Esophagus squamous epithelium (tissue), 5 donors: ENCODE data around the gene NECTIN2. TPM values are rescaled to one million over a fixed set of nuclear protein-coding genes. Genes with fewer than 3 reads are reported as not detected.
A peak's percentile ranks its signal among the peaks of the same experiment; 100 is the strongest.

Experiments
- DNase-seq: peaks from one replicate; lab custom pipeline; 2025; lab: John Stamatoyannopoulos, UW
- H3K27ac ChIP-seq, 4 donors: fragments of 200-600 bp; sonication (generic); one replicate each; pipeline ENCODE4 v1.5.1; 2016 to 2019; ENCODE audit warnings: mild to moderate bottlenecking in 1 of 4
- H3K27me3 ChIP-seq, 4 donors: fragments of 200-600 bp; sonication (generic); 1 replicate in 3 of 4; 2 replicates in 1 of 4; pipeline versions ENCODE4 v1.5.1 to v1.6.0; 2017 to 2021; ENCODE audit warnings: antibody characterized with exemption in 1 of 4
- H3K36me3 ChIP-seq, 3 donors: fragments of 200-600 bp; sonication (generic); one replicate each; pipeline ENCODE4 v1.5.1; 2016 to 2019
- H3K4me1 ChIP-seq, 3 donors: fragments of 200-600 bp; sonication (generic); one replicate each; pipeline ENCODE4 v1.5.1; 2017 to 2019
- H3K4me3 ChIP-seq, 4 donors: fragments of 200-600 bp; sonication (generic); 1 replicate in 3 of 4; 2 replicates in 1 of 4; pipeline ENCODE4 v1.5.1; 2016 to 2019; ENCODE audit warnings: mild to moderate bottlenecking in 2 of 4, moderate library complexity in 1 of 4
- H3K9me3 ChIP-seq, 3 donors: fragments of 200-600 bp; sonication (generic); one replicate each; pipeline ENCODE4 v1.5.1; 2016 to 2019
- POLR2A ChIP-seq, 4 donors: fragments of 450-650 bp; IDR thresholded peaks; one replicate each; pipeline ENCODE4 v1.6.1; 2017; ENCODE audit warnings: antibody characterized with exemption in 4 of 4, mild to moderate bottlenecking in 4 of 4, moderate library complexity in 3 of 4
- WGBS, 2 donors: methylation state at CpG; one replicate each; pipeline ENCODE4 v1.1.5; 2018; 5-methylcytosine and 5-hydroxymethylcytosine counted together
- intact Hi-C: fragments of 100-400 bp; cut with DNase I; formaldehyde crosslinking; loops from one replicate; pipeline ENCODE4 v1.15.0; 2022
- total RNA-seq, 4 donors: library from RNA; depleted of rRNA; stranded (reverse); fragments of >200 nt; gene quantifications; one replicate each; pipeline ENCODE4 v1.1.0, GENCODE V29; 2016
- TF ChIP-seq, protein P1 (sequence below), 6 experiments: fragments of 450-650 bp in 4 of 6; fragments of 200-600 bp in 2 of 6; sonication (generic) in 2 of 6; IDR thresholded peaks; one replicate each; pipeline ENCODE4 v1.5.1; 2016 to 2019; ENCODE audit warnings: antibody characterized with exemption in 6 of 6, mild to moderate bottlenecking in 4 of 6, moderate library complexity in 4 of 6
- donor health status: DM: yes; HTN: yes; CAD: no.

Gene NECTIN2
- total RNA-seq, 4 donors from 2014 or later = 42.9 to 103 (median 60.9) TPM

DNA sequence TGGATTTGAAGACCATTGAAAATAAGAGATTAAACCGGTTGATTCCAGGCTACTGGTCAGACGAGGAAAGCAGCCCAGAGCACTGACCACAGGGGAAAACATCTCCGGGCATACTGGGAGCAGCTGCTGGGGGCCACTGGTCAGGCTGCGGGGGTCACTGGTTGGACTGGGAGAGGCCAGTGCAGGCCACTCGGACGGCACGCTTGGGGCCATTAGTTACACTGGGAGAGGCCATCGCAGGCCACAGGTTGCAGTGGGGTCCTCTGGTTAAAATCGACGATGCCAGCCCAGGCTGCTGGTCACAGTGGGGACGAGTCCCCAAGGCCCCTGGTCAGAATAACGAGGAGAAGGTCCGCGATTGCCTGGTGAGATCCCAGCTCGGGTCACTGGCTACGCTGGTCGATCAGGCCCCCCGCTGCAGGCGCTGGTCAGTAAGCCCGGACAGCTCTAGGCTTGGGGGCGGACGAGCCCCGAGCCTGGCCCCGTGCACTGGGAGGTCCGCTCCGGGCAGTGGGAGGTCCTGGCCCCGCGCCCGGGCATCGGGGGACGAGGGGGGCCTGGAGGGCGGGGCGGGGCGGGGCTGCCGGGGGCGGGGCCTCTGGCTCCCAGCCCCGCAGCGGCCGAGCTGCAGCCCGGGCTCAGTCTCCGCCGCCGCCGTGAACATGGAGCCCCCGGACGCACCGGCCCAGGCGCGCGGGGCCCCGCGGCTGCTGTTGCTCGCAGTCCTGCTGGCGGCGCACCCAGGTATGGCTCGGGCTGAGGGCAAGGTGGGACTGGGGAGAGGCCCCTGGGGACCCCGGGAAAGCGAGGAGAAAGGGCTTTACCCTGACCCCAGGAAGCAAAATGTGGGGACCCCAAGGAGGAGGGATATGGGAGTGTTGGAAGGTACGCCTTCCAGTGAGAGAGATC, 37.4 kb upstream of the NECTIN2 start, which contains the start of gene BCAM:
Gene BCAM (plus strand): TSS at position 641 of the 909 bp plus-strand sequence. CDS start 22 bp downstream, at position 663.
- DNase-seq = no peak
- Histone ChIP-seq H3K4me1 (peaks cover 14 to 49% (median 18%) of the 10 kb centered on the region in 3 donors), H3K4me3 (peak within 1 kb of the TSS; percentile 32 to 73 (median 52)), H3K9me3 (no peaks in the 10 kb centered on the region), H3K36me3 (peaks cover 0 to 7% (median 0%) of the 10 kb centered on the region in 3 donors), H3K27me3 (peaks cover 0 to 19% (median 0%) of the 10 kb centered on the region in 4 donors), H3K27ac (peak within 1 kb of the TSS; percentile 38 to 75 (median 68))
- 0 to 9% methylated on average over 3 to 4 of the region's 59 CpGs for WGBS, 2 donors
- intact Hi-C loops = no loop called here
- TF ChIP-seq POLR2A (IDR thresholded peaks at IDR 0.05) = peak in 2 of 4 donors; percentile 8 to 28
- TF ChIP-seq, protein P1, sequence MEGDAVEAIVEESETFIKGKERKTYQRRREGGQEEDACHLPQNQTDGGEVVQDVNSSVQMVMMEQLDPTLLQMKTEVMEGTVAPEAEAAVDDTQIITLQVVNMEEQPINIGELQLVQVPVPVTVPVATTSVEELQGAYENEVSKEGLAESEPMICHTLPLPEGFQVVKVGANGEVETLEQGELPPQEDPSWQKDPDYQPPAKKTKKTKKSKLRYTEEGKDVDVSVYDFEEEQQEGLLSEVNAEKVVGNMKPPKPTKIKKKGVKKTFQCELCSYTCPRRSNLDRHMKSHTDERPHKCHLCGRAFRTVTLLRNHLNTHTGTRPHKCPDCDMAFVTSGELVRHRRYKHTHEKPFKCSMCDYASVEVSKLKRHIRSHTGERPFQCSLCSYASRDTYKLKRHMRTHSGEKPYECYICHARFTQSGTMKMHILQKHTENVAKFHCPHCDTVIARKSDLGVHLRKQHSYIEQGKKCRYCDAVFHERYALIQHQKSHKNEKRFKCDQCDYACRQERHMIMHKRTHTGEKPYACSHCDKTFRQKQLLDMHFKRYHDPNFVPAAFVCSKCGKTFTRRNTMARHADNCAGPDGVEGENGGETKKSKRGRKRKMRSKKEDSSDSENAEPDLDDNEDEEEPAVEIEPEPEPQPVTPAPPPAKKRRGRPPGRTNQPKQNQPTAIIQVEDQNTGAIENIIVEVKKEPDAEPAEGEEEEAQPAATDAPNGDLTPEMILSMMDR (IDR thresholded peaks at IDR 0.05) = no peak

DNA sequence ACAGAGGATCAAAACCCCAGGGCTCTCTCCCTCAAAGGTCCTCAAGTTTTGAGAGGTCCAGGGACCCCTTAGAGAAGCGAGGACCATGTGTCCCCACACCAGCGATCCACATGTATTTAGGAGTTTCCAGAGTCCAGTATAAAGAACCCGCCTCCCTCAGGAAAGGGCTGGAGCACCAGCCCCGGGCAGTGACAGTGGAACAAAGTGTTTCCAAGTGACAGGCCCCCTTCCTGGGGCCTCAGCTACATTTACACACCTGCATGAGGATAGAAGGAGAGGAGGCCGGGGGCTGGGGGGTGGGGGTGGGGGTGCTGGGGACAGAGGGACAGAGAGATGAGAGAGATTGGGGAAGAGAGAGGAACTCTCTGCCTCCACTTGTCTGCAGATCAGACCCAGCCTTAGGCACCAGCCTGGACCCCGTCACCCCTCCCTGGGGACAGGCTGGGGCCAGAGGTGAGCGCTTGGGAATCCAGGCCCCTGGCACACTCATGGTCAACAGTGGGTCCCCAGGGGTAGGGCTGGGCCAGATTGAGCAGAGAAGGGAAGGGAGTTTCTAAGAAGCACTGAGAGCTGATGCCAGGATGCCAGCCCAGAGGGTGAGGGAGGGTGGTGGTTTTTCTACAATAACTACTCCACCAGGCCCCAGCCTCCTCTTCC, 36.4 kb upstream of the NECTIN2 start:
- WGBS, 2 donors = 18 to 33% methylated on average over 2 to 4 of the region's 7 CpGs
- no peak for DNase-seq
- intact Hi-C loops = no loop called here
- H3K4me3 ChIP-seq = peak overlapping the region; percentile 32 to 73 (median 52)
- H3K4me1 ChIP-seq = peaks cover 14 to 49% (median 18%) of the 10 kb centered on the region in 3 donors
- no peaks in the 10 kb centered on the region for H3K9me3 ChIP-seq
- H3K27ac ChIP-seq = peak overlapping the region; percentile 38 to 75 (median 68)
- peaks cover 0 to 19% (median 0%) of the 10 kb centered on the region in 4 donors for H3K27me3 ChIP-seq
- no peak for TF ChIP-seq POLR2A (IDR thresholded peaks at IDR 0.05)
- TF ChIP-seq, protein P1 (IDR thresholded peaks at IDR 0.05) = no peak
- peaks cover 0 to 17% (median 0%) of the 10 kb centered on the region in 3 donors for H3K36me3 ChIP-seq

DNA sequence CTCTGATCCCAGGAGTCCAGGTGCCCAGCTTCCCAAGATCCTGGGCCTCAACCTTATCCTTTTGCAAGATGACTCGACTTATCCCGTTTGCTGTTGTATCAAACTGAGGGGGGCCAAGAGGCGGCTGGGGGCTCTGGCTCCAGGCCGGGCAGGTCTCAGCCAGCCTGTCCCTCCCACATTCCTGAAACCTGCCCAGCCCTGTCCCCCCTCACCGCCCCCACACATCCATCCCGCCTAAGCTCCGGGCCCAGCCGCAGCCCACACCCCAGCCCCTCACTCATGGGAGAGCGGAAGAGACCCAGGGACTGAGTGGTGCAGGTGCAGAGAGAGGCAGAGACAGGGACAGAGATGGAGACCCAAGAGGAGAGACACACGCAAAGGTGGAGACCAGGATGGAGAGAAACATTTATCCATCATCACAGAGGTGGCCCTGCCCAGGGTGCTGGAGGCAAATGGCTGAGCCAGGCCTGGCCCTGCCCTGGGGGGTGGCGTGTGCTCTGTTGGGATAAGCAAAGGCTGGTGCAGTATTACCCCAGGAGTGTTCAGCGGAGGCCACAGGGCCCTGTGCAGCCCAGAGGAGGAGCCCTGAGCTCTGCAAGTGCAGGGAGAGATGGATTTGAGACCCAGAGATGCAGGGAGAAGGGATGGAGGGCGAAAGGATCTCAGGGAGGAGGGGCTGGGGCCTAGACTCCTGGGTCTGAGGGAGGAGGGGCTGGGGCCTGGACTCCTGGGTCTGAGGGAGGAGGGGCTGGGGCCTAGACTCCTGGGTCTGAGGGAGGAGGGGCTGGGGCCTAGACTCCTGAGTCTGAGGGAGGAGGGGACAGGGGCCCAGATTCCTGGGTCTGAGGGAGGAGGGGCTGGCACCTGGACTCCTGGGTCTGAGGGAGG, 35.6 kb upstream of the NECTIN2 start:
- Histone ChIP-seq H3K27me3 (peaks cover 0 to 19% (median 0%) of the 10 kb centered on the region in 4 donors), H3K4me1 (peaks cover 14 to 49% (median 18%) of the 10 kb centered on the region in 3 donors), H3K27ac (peak overlapping the region in 2 of 4 donors; percentile 22 to 75), H3K36me3 (peaks cover 0 to 23% (median 0%) of the 10 kb centered on the region in 3 donors), H3K4me3 (peak overlapping the region; percentile 3 to 73 (median 52)), H3K9me3 (no peaks in the 10 kb centered on the region)
- 54 to 61% methylated on average over 7 to 9 of the region's 13 CpGs for WGBS, 2 donors
- intact Hi-C loops = no loop called here
- TF ChIP-seq, protein P1 (IDR thresholded peaks at IDR 0.05) = no peak
- no peak for TF ChIP-seq POLR2A (IDR thresholded peaks at IDR 0.05)
- DNase-seq = no peak

DNA sequence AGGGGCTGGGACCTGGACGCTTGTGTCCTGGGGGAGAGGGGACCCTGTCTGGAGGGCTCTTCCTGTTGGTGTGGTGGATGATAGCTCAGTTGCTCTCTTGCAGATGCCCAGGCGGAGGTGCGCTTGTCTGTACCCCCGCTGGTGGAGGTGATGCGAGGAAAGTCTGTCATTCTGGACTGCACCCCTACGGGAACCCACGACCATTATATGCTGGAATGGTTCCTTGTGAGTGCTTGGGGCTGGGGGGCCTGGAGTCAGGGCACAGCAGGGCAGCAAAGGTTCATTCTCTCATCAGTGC, 35.0 kb upstream of the NECTIN2 start:
- Histone ChIP-seq H3K36me3 (peaks cover 0 to 29% (median 0%) of the 10 kb centered on the region in 3 donors), H3K27ac (no peak overlapping the region), H3K4me1 (peaks cover 14 to 49% (median 18%) of the 10 kb centered on the region in 3 donors), H3K9me3 (no peaks in the 10 kb centered on the region), H3K4me3 (no peak overlapping the region), H3K27me3 (peaks cover 0 to 19% (median 0%) of the 10 kb centered on the region in 4 donors)
- TF ChIP-seq POLR2A (IDR thresholded peaks at IDR 0.05) = no peak
- TF ChIP-seq, protein P1 (IDR thresholded peaks at IDR 0.05) = no peak
- 82% methylated on average over 5 of the region's 7 CpGs; no CpG with 5 or more reads in 1 of the 2 donors for WGBS, 2 donors
- intact Hi-C loops = no loop called here
- DNase-seq = no peak
